ENCODE measurements around the gene SIT1.

SIT1 gene

DNA sequence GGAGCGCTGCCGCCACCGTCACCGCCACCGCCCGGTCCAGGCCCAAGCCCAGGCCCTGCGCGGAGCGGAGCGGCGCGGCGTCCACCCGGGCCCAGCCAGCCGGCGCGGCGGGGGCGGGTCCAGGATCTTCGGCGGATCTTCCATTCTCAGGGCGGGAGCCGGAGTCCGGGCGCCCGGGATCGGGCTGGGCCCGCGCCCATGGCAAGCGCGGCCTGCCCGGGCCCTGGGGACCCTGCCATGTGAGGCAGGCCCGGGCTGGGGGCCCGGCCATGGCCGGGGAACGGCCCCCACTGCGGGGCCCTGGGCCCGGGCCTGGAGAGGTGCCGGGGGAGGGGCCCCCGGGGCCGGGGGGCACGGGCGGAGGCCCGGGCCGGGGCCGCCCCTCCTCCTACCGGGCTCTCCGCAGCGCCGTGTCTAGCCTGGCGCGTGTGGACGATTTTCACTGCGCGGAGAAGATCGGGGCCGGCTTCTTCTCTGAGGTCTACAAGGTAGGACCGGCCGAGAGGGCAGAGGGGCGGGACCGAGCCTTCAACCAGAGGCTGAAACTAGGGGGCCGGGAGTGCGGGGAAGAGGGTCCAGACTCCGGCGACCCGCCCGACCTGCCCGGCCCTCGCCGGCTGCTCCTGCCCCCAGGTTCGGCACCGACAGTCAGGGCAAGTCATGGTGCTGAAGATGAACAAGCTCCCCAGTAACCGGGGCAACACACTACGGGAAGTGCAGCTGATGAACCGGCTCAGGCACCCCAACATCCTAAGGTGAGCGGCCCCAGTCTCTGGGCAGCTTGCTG lies 45.2 kb downstream of the SIT1 start:
- Histone ChIP-seq H3K27ac (no peak overlapping the region), H2AFZ (no peak overlapping the region), H3K4me1 (peaks cover 2% of the 10 kb centered on the region), H3K4me3 (ENCODE audit: low read depth, low read length) (peak overlapping the region; percentile 74), H3K9me3 (ENCODE audit: control insufficient read depth, low read length) (no peaks in the 10 kb centered on the region), H3K4me2 (ENCODE audit: low read length) (peak overlapping the region; percentile 89), H3K36me3 (ENCODE audit: control insufficient read depth, insufficient read depth, low read length) (no peaks in the 10 kb centered on the region), H3K27me3 (ENCODE audit: control insufficient read depth, insufficient read depth, low read length) (no peaks in the 10 kb centered on the region), H3K79me2 (no peaks in the 10 kb centered on the region), H3K9ac (no peak overlapping the region)
- TF ChIP-seq, protein P1, sequence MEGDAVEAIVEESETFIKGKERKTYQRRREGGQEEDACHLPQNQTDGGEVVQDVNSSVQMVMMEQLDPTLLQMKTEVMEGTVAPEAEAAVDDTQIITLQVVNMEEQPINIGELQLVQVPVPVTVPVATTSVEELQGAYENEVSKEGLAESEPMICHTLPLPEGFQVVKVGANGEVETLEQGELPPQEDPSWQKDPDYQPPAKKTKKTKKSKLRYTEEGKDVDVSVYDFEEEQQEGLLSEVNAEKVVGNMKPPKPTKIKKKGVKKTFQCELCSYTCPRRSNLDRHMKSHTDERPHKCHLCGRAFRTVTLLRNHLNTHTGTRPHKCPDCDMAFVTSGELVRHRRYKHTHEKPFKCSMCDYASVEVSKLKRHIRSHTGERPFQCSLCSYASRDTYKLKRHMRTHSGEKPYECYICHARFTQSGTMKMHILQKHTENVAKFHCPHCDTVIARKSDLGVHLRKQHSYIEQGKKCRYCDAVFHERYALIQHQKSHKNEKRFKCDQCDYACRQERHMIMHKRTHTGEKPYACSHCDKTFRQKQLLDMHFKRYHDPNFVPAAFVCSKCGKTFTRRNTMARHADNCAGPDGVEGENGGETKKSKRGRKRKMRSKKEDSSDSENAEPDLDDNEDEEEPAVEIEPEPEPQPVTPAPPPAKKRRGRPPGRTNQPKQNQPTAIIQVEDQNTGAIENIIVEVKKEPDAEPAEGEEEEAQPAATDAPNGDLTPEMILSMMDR (IDR thresholded peaks at IDR 0.05): no peak

DNA sequence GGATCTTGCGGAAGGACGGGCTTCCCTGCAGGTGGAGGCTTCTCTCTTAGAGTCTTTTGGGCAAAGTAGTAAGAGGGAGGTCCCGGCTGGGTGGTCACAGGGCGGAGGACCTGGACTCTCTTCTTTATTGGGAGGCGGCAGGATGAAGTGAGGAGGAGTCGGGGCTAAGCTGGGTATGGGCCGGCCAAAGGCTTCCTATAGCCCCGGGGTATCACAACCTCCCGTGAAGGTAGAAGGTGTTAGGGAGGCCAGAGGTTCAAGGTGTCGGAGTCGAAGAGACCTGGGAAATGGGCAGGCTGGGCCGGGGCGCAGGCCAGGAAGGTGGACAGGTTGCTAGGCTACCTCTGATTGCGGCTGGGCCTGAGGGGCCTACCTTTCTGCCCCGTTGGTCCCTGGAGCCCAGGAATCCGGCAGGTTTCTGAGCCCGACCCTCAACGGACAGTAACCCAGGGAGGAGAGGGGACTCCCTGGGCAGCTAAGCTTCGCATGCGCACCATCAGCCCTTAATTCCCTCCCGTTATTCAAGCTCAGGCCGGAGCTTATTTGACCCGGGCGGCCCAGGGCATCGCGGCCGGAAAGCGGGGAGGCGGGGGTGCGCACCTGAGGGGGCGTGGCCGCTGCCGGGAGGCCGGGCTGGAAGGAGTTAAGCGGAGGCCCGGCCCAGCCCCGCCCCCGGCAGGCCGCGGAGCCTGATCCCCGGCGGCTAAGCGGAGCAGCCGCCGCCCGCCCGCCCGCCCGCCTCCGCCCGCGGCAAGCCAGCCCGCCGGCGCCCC lies 46.0 kb downstream of the SIT1 start, which contains the start of gene TESK1:
TESK1 (plus strand) TSS at position 685 of the 773 bp plus-strand sequence. CDS start 358 bp downstream, outside the sequence.
- Histone ChIP-seq H3K9ac (no peak within 1 kb of the TSS), H3K4me1 (peaks cover 2% of the 10 kb centered on the region), H2AFZ (peak within 1 kb of the TSS; percentile 79), H3K27ac (peak within 1 kb of the TSS; percentile 85), H3K79me2 (no peaks in the 10 kb centered on the region), H3K4me2 (ENCODE audit: low read length) (peak within 1 kb of the TSS; percentile 99), H3K9me3 (ENCODE audit: control insufficient read depth, low read length) (no peaks in the 10 kb centered on the region), H3K27me3 (ENCODE audit: control insufficient read depth, insufficient read depth, low read length) (no peaks in the 10 kb centered on the region), H3K4me3 (ENCODE audit: low read depth, low read length) (peak within 1 kb of the TSS; percentile 93), H3K36me3 (ENCODE audit: control insufficient read depth, insufficient read depth, low read length) (no peaks in the 10 kb centered on the region)
- TF ChIP-seq, protein P1 (IDR thresholded peaks at IDR 0.05): no peak

DNA sequence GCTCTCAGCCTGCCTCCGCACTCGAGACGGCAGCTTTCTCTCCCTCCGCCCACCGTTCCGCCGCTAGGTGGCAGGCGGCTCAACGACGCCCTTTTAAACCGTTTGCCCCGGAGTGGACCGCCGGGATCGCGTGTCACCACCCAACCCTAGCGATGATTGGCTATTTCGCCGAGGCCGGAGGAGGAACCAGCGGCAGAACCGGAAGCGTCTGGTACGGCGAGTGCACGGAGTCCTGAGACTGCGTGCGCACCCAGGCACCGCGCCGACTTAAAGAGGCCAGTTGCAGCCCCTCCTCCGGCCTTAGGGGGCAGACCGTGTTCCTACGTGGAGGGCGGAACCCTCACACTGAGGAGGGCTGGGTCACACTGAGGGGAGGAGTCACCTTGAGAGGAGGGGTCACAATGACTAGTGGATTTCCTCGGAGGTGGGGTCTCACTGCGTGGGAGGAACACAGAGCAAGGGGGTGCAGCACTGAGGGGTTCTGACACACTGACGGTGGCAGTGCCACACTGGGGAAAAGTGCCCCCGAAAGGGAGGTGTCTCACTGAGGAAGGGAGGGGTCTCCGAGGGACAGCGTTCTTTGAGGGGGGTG lies 46.6 kb downstream of the SIT1 start:
- Histone ChIP-seq H2AFZ (peak overlapping the region; percentile 88), H3K9me3 (ENCODE audit: control insufficient read depth, low read length) (no peaks in the 10 kb centered on the region), H3K27ac (peak overlapping the region; percentile 85), H3K9ac (no peak overlapping the region), H3K36me3 (ENCODE audit: control insufficient read depth, insufficient read depth, low read length) (no peaks in the 10 kb centered on the region), H3K27me3 (ENCODE audit: control insufficient read depth, insufficient read depth, low read length) (no peaks in the 10 kb centered on the region), H3K4me2 (ENCODE audit: low read length) (peak overlapping the region; percentile 99), H3K4me1 (no peaks in the 10 kb centered on the region), H3K79me2 (no peaks in the 10 kb centered on the region), H3K4me3 (ENCODE audit: low read depth, low read length) (peak overlapping the region; percentile 93)
- TF ChIP-seq, protein P1 (IDR thresholded peaks at IDR 0.05): peak; percentile 85

DNA sequence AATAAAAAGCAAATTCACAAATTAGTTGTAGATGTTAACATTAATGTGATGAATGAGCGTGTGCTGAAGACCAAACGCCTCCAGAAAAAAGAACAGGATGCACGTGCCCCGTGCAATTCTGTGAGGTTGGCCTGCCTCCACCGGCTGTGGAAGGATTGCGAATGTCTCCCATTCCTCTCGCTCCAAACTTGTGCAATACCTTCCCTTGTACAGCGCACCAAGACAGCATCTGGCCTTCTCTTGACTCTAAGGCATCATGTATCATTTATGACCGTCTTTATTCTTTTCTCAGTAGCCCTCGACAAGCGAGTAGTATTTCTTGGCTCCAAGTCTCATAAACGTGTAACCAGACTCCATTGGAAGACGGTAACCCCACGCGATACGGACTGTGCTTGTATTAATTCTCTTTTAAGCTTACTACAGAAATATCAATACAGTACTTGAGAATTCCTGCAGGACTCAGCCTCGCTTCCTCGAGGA lies 47.2 kb downstream of the SIT1 start:
- H3K79me2 ChIP-seq: no peaks in the 10 kb centered on the region
- peak overlapping the region; percentile 93 for H3K4me3 ChIP-seq (ENCODE audit: low read depth, low read length)
- H3K4me2 ChIP-seq (ENCODE audit: low read length): peak overlapping the region; percentile 73
- H2AFZ ChIP-seq: peak overlapping the region; percentile 88
- TF ChIP-seq, protein P1 (IDR thresholded peaks at IDR 0.05): no peak
- H3K4me1 ChIP-seq: no peaks in the 10 kb centered on the region
- H3K27ac ChIP-seq: peak overlapping the region; percentile 83
- H3K9ac ChIP-seq: no peak overlapping the region
- no peaks in the 10 kb centered on the region for H3K36me3 ChIP-seq (ENCODE audit: control insufficient read depth, insufficient read depth, low read length)
- H3K9me3 ChIP-seq (ENCODE audit: control insufficient read depth, low read length): no peaks in the 10 kb centered on the region
- no peaks in the 10 kb centered on the region for H3K27me3 ChIP-seq (ENCODE audit: control insufficient read depth, insufficient read depth, low read length)
